Left ventricle myocardium superior (tissue), 1 donor: ENCODE data around the gene NMRK2. TPM values are rescaled to one million over a fixed set of nuclear protein-coding genes. Genes with fewer than 3 reads are reported as not detected.

Experiments used
- ATAC-seq: fragments of 200-7000 bp; cut with Tn5 transposase; one replicate; pipeline ENCODE4 v1.9.1; 2020; ENCODE audit warnings: mild to moderate bottlenecking, moderate library complexity
- DNase-seq: peaks from one replicate; pipeline ENCODE4 v3.0.0-alpha.2; 2020
- intact Hi-C: fragments of 100-400 bp; cut with micrococcal nuclease; formaldehyde crosslinking; loops from one replicate; pipeline ENCODE4 v1.11.0; 2022
- microRNA-seq: library from miRNA; unstranded; fragments of <30 nt; microRNA quantifications from one replicate; pipeline ENCODE4 v1.2.0, GENCODE V29; 2020; ENCODE audit warnings: borderline number of aligned reads
- total RNA-seq: library from RNA; stranded (reverse); fragmentation: NEBNext Ultra II Directional; extraction: Animal tissue kit (Norgen Biotek cat#: 25700); gene quantifications from one replicate; pipeline ENCODE4 v1.2.1, GENCODE V29; 2021
- donor health status: DM: no; HTN: yes; CAD: no; lungs with severe emphysema.

Gene NMRK2
- total RNA-seq, 1 donor from 2014 or later, result 1,046 TPM

DNA sequence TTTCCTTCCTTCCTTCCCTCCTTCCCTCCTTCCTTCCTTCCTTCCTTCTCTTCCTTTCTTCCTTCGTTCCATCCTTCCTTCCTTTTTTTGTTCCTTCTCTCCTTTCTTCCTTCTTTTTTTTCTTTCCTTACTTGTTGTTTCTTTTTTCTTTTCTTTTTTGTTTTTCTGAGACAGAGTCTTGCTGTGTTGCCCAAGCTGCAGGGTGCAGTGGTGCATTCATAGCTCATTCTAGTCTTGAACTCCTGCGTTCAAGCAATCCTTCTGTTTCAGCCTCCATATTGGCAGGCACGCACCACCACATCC is 57.9 kb downstream of the NMRK2 start:
- intact Hi-C loops, result no loop called here
- DNase-seq (no peak), ATAC-seq (no peak)

Small RNA genes within 50 kb of the gene (microRNA-seq; reads per million reads assigned to microRNA genes)
- not detected for gene MIR637

Other genes with a start within 250 kb of the NMRK2 start
- 34.7 TPM for gene PIP5K1C, start 232.6 kb upstream of the NMRK2 start, total RNA-seq
- 0.22 TPM for gene TJP3, start 224.7 kb upstream of the NMRK2 start, total RNA-seq
- 12.5 TPM for gene APBA3, start 171.4 kb upstream of the NMRK2 start, total RNA-seq
- gene MRPL54, start 170.4 kb upstream of the NMRK2 start, total RNA-seq, result 70.8 TPM
- not detected for gene RAX2, start 160.8 kb upstream of the NMRK2 start, total RNA-seq
- 0.62 TPM for gene MATK, start 146.7 kb upstream of the NMRK2 start, total RNA-seq
- gene ZFR2, start 64.0 kb upstream of the NMRK2 start, total RNA-seq, result not detected
- gene ATCAY, start 52.4 kb upstream of the NMRK2 start, total RNA-seq, result not detected
- 68.5 TPM for gene DAPK3, start 38.0 kb downstream of the NMRK2 start, total RNA-seq
- 2,417 TPM for gene EEF2, start 52.4 kb downstream of the NMRK2 start, total RNA-seq
- 19.8 TPM for gene PIAS4, start 74.7 kb downstream of the NMRK2 start, total RNA-seq
- gene ZBTB7A, start 133.8 kb downstream of the NMRK2 start, total RNA-seq, result 35.2 TPM
- 148 TPM for gene MAP2K2, start 191.1 kb downstream of the NMRK2 start, total RNA-seq
- not detected for gene CREB3L3, start 220.6 kb downstream of the NMRK2 start, total RNA-seq
- gene SIRT6, start 249.5 kb downstream of the NMRK2 start, total RNA-seq, result 9.3 TPM
- gene ANKRD24, start 249.6 kb downstream of the NMRK2 start, total RNA-seq, result 0.42 TPM